Type B pancreatic cell (in vitro differentiated cells): Measurements from ENCODE around the gene POP5. TPM values are rescaled to one million over a fixed set of nuclear protein-coding genes. Genes with fewer than 3 reads are reported as not detected.

Experiments
- DNase-seq: peaks from one replicate; pipeline ENCODE4 v3.0.0; 2021; ENCODE audit warnings: mixed read lengths; ENCODE audit not compliant: unreplicated experiment; ENCODE audit errors: extremely low spot score
- H3K27ac Mint-ChIP-seq: 2 replicates; pipeline ENCODE4 v1.8.0; 2021; ENCODE audit warnings: mild to moderate bottlenecking, mixed read lengths
- H3K27me3 Mint-ChIP-seq: 2 replicates; pipeline ENCODE4 v1.8.0; 2021; ENCODE audit warnings: mixed read lengths
- H3K36me3 Mint-ChIP-seq: 2 replicates; pipeline ENCODE4 v1.8.0; 2021; ENCODE audit warnings: mixed read lengths
- H3K4me1 Mint-ChIP-seq: one replicate; pipeline ENCODE4 v1.8.0; 2021; ENCODE audit warnings: mixed read lengths; ENCODE audit not compliant: unreplicated experiment
- H3K4me3 Mint-ChIP-seq: 2 replicates; pipeline ENCODE4 v1.8.0; 2021; ENCODE audit warnings: mild to moderate bottlenecking, mixed read lengths
- H3K9me3 Mint-ChIP-seq: 2 replicates; pipeline ENCODE4 v1.8.0; 2021; ENCODE audit warnings: mixed read lengths
- CTCF ChIP-seq: fragments of 200-600 bp; sonication (generic); conservative IDR thresholded peaks from 2 replicates; pipeline ENCODE4 v1.5.0; 2021; ENCODE audit warnings: antibody characterized with exemption, mild to moderate bottlenecking
- total RNA-seq: library from RNA; stranded (reverse); gene quantifications from 2 replicates; pipeline ENCODE4 v1.2.1, GENCODE V29; 2021; ENCODE audit warnings: low replicate concordance

The POP5 gene
- total RNA-seq, 1 donor from 2014 or later = 55.2 TPM

- Mint-ChIP-seq H3K4me3 (peak overlapping the region; percentile 60), H3K27me3 (no peaks in the 10 kb centered on the region), H3K4me1 (peaks cover 35% of the 10 kb centered on the region), H3K36me3 (peaks cover 12% of the 10 kb centered on the region), H3K27ac (peak overlapping the region; percentile 46), H3K9me3 (no peaks in the 10 kb centered on the region)
- no peak for DNase-seq
- no peak for TF ChIP-seq CTCF
Observed at GRCh38 chr12:120538281-120539156, 42.7 kb downstream of the POP5 start.

- Mint-ChIP-seq H3K27ac (peak overlapping the region; percentile 1), H3K36me3 (peaks cover 11% of the 10 kb centered on the region), H3K4me3 (peak overlapping the region; percentile 60), H3K27me3 (no peaks in the 10 kb centered on the region), H3K9me3 (no peaks in the 10 kb centered on the region), H3K4me1 (peaks cover 35% of the 10 kb centered on the region)
- no peak for DNase-seq
- TF ChIP-seq CTCF = no peak
Observed at GRCh38 chr12:120537856-120538220, 43.4 kb downstream of the POP5 start.

- peaks cover 35% of the 10 kb centered on the region for H3K4me1 Mint-ChIP-seq
- DNase-seq = no peak
- peaks cover 9% of the 10 kb centered on the region for H3K36me3 Mint-ChIP-seq
- TF ChIP-seq CTCF = no peak
- no peaks in the 10 kb centered on the region for H3K27me3 Mint-ChIP-seq
- peak overlapping the region; percentile 94 for H3K4me3 Mint-ChIP-seq
- peak overlapping the region; percentile 80 for H3K27ac Mint-ChIP-seq
- no peaks in the 10 kb centered on the region for H3K9me3 Mint-ChIP-seq
Observed at GRCh38 chr12:120536064-120536791, 45.0 kb downstream of the POP5 start.

- TF ChIP-seq CTCF = no peak
- Mint-ChIP-seq H3K27ac (peak overlapping the region; percentile 92), H3K4me3 (peak overlapping the region; percentile 94), H3K9me3 (no peaks in the 10 kb centered on the region), H3K4me1 (peaks cover 38% of the 10 kb centered on the region), H3K36me3 (peaks cover 9% of the 10 kb centered on the region), H3K27me3 (no peaks in the 10 kb centered on the region)
- DNase-seq = peak; percentile 76
Observed at GRCh38 chr12:120534703-120535655, 46.2 kb downstream of the POP5 start.

- peaks cover 41% of the 10 kb centered on the region for H3K4me1 Mint-ChIP-seq
- DNase-seq = peak; percentile 79
- H3K9me3 Mint-ChIP-seq = no peaks in the 10 kb centered on the region
- H3K4me3 Mint-ChIP-seq = peak within 1 kb of the TSS; percentile 94
- TF ChIP-seq CTCF = no peak
- H3K27me3 Mint-ChIP-seq = no peaks in the 10 kb centered on the region
- H3K27ac Mint-ChIP-seq = peak within 1 kb of the TSS; percentile 92
- peaks cover 6% of the 10 kb centered on the region for H3K36me3 Mint-ChIP-seq
Observed at GRCh38 chr12:120534203-120534702, 46.9 kb downstream of the POP5 start, which contains the start of gene RNF10. TSS of gene RNF10 (plus strand) at chr12:120534356. CDS start at chr12:120534812, 456 bp downstream.
